GM12892 (cell line): ENCODE results near the gene YOD1.

Experiments used
- POLR2AphosphoS5 ChIP-seq: IDR thresholded peaks from 2 replicates; pipeline ENCODE4 v1.6.1; 2011; ENCODE audit warnings: low read depth, low read length, control low read depth
- TAF1 ChIP-seq: IDR thresholded peaks from 2 replicates; pipeline ENCODE4 v1.6.1; 2011; ENCODE audit warnings: low read depth, mild to moderate bottlenecking, control low read depth, low read length, borderline replicate concordance

DNA sequence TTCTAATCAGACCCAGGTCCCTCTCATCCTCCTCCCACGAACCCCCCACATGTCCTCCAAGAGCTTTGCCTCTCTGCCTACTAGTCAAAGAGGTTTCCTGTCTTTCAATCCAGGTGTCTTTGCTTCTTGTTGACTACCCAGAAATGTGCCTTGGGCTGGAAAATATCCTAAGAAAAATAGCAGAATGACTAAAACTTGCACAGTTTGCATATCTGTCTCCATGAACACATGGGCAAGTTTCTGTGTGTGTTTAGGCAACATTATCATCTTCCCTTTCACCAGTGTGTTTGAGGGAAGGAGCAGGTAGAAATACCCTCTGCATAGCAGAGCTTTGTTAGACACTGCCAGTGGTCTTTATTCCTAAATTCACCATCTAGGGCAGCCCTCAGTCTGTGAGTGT lies 20.0 kb downstream of the YOD1 start:
- TF ChIP-seq TAF1 = no peak
- TF ChIP-seq POLR2AphosphoS5 = no peak
